IPS-11a (cell line): ENCODE results near the gene ZNF609.
"Not testable (repeated sequence)": the region's sequence is repeated elsewhere in the genome, so short reads cannot be mapped to it uniquely, and the experiment has no call there.

Experiments used
- H3K4me3 ChIP-seq: one replicate; pipeline ENCODE4 v1.5.1; 2013; ENCODE audit warnings: low read depth, low read length, control low read depth

The ZNF609 gene

DNA sequence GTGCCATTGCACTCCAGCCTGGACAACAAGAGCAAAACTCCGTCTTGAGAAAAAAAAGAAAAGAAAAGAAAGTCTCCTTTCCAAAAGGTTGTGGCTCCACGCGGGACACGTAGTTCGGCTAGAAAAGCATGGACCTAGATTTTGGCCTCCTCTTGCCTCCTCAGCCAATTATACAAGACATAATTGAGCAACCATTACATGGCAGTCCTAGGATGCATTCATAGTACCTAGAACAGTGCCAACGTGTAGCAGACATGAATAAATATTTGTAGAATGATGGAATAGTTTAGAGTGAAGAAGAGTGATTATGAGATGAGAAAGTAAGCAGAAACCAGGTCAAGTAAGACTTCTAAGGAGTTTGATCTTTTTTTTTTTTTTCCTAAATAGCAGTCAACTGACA is 112.5 kb downstream of the ZNF609 start:
- H3K4me3 ChIP-seq = no peak overlapping the region

DNA sequence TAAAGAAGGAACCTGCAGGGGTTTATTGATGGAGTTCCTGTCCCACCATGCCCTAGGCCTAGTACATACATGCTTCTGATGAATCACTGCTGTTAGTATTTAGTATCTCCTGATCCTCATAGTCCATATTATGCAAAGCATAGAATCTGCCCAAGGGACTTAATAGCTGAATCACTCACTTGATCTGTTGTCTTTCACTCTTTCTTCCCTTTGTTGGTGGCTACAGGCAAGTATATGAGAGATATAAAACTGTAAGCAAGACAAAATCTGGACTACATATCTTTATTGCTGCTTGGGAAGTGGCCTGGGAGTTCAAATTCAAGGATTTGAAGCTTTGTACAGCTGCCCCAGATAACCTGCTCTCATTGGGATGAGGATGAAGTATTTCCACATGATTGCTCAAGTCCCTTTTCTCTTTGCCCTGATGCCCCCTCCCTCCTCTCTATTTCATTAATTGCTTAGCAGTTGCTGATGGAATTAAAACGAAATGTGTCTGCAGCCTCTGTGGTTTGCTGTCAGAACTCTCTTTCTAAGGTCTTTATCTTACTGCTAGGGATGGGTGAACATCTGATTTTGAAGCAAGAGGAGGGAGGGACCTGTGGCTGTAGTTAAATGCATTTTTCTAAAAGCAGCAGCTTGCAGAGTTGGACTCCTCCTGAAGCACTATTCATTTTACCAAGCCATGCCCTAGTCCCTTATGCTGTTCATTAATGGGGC is 114.1 kb downstream of the ZNF609 start:
- H3K4me3 ChIP-seq = no peak overlapping the region

DNA sequence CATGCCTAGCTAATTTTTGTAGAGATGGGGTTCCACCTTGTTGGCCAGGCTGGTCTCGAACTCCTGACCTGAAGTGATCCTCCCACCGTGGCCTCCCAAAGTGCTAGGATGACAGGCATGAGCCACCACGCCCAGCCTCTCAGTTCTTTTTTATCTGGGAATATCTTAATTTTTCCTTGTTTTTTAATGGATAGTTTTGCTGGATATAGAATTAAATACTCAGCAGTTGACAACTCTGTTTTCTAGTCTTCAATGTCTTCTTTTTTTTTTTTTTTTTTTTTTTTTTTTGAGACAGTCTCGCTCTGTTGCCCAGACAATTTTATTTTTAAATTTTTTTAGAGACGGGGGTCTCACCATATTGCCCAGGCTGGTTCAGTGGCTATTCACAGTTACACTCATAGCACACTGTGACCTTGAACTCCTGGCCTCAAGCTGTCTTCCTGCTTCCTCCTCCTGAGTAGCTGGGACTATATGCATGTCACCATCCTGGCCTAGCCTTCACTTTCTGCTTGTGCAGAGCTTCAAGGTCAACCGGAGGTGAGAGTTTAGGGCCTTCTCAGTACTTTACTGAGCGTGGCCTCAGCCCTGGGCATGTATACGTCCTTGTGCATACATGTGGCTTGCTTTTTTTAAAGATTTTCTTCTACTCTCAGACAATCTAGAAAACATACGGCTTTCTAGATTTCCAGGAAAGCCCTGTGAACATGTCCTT is 120.5 kb downstream of the ZNF609 start:
- no peak overlapping the region for H3K4me3 ChIP-seq

DNA sequence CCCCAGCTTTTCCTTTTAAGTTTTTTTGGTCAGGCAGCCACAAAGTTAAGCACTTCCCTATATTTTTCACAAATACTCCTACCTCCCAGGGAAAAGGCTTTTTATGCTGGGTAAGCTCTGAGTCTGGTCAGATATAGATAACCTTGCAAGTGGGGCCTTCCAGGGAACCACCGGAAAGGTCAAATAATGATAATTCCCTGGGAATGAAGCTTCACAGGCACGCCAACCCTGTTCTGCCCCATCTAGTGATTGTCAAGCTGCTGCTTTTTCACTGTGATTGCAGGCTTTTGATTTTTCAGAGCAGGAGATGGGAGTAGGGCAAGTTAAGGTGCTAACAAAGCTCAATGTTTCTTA is 121.0 kb downstream of the ZNF609 start:
- no peak overlapping the region for H3K4me3 ChIP-seq

DNA sequence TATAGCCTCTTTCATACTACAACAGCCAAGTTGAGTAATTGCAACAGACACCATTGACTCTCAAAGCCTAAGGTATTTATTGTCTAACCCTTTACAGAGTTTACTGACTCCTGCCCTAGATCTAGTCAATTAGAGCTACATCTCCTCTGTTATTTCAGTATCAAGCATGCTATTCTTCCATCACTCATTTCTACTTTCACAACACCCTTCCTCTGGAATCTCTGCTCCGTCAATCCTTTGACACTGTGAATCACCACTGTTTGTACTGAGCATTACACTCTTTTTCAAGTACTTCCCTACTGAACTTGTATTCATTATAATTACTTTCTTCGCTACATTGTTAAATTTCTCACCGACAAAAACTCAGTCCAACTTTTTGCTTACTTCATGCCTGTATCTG is 121.8 kb downstream of the ZNF609 start:
- H3K4me3 ChIP-seq = no peak overlapping the region

DNA sequence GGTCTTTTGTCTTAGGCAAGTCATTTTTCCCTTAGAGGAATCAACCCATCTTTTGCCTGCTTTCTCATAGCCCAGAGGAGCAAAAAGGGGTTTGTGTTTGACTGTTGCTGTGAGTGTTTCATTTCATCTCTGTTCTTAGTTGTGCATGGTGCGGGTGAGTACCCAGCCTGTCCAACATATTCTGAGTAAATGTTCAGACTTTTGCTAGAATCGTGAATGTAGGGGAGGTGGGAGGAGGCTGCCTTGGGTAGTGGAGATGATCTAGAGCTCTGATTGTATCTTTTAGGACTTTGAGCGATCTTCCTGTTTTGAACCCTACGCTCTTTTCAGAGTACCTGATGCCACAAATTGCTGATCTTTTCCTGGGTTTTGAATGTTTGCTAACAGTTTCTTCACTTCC is 123.1 kb downstream of the ZNF609 start:
- no peak overlapping the region for H3K4me3 ChIP-seq

DNA sequence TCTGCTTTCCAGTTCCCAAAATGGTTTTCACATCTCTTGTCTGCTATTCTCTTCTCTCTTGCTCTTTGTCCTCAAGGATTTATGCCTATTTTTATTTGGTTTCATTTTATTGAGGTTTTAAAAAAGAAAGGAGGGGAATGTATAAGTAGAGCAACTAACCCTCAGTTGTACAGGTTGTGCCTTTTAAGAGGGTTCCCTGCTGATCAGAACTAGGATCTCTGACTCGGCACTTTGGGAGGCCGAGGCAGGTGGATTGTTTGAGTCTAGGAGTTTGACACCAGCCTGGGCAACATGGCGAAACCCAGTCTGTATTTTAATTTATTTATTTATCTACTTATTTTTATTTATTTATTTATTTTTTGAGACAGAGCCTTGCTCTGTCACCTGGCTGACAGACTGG is 123.6 kb downstream of the ZNF609 start:
- no peak overlapping the region for H3K4me3 ChIP-seq

DNA sequence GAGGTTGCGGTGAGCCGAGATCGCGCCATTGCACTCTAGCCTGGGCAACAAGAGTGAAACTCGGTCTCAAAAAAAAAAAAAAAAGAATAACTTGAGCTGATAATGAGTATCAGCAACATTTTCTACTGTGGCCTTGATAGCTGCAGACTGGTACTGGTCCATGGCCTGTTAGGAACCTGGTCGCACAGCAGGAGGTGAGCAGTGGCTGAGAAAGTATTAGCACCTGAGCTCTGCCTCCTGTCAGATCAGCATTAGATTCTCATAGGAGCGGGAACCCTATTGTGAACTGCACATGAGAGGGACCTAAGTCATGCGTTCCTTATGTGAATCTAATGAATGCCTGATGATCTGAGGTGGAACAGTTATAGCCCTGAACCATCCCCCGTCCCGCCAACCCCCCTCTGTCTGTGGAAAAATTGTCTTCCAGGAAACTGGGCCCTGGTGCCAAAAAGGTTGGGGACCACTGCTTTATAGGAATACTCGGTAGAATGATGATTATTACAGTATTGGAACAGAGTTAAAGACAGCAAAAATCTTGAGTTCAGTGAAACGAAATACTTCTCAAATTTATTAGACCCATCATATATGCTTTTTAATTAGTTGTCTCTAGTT is 126.0 kb downstream of the ZNF609 start:
- no peak overlapping the region for H3K4me3 ChIP-seq

DNA sequence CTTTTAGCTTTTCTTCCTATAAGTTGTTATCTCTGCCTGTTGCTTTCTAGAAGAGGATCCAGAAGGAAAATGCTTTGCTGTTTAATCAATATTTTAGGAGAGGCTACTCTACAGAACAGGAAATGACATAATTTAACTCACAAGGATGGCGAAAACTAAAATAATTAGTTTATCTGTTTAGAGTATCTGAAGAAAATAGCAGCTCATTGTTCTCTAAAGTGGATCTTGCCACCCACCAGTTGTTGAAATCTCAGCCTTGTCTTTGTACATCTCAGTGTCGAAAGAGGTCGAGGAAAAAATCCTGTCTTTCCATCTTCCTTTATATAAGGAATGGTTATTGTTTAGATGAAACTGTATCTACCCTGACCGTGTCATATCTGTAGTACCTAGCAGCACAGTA is 126.6 kb downstream of the ZNF609 start:
- no peak overlapping the region for H3K4me3 ChIP-seq

DNA sequence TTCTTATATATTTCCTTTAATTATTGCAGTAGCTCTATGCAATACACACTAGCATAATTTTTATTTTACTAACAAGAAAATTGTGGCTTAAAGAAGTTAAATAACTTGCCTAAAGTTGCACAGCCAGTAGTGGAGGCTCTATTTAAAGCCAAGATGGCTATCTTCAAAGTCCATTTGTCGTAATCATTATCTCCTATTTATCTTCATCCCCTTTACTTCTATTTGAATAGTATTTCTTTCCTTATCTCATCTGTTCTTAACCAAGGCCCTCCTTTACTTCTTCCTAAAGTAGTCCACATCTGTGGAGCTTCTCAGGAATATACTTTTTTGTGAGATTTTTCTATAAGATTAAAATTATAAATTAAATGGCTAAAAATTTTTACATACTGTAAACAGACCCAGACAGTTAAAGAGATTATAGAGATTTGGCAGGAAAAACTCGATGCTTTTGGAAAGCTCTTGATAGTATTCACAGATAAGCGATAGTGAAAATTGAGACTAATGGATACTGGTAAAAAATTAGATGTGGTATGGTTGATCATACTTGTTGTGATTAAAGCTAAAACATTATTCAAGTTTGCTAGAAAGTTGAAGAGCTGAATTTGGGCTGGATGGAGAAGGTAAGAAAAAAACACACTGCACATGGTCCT is 129.2 kb downstream of the ZNF609 start:
- no peak overlapping the region for H3K4me3 ChIP-seq

DNA sequence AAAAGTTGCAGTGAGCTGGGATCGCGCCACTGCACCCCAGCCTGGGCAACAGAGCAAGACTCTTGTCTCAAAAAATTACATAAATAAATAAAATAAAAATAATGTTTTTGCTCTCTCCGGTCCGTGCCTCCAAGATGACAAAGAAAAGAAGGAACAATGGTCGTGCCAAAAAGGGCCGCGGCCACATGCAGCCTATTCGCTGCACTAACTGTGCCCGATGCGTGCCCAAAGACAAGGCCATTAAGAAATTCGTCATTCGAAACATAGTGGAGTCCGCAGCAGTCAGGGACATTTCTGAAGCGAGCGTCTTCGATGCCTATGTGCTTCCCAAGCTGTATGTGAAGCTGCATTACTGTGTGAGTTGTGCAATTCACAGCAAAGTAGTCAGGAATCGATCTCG is 132.5 kb downstream of the ZNF609 start:
- not testable (repeated sequence) for H3K4me3 ChIP-seq

DNA sequence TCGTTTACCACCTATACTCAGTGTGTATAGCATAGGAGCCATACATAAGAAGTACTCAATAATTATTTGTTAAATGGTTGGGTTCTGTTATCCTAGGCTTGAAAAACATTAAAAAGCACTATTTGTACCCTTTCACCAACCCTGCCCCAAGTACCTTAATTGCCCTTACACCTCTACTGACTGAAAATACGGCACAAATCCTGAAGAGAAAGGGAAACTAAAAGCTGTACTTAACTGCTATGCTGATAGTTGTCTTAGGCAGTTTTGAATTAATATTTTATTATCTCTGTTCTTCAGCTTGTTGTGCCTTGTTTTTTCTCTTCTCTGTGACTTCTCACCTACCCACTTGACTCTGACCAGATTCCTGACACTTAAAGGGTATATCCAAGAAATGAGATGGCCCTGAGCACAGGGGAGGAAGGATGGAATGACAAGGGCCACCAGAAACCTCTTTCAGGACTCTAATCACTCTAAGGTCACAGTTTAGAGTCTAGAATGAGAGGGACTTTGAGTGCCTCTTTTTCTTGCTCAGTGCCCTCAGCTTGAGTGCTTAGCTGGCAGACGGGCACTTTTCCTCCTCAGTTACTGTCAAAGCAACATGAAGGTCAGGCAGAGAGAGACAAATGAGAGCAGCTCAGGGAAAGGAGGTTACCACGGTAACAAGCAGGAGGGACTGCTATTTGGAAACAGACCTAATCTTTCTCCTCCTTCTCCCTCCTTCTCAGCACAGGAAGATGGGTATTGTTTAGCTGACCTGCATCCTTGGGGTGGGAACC is 136.5 kb downstream of the ZNF609 start:
- no peak overlapping the region for H3K4me3 ChIP-seq

DNA sequence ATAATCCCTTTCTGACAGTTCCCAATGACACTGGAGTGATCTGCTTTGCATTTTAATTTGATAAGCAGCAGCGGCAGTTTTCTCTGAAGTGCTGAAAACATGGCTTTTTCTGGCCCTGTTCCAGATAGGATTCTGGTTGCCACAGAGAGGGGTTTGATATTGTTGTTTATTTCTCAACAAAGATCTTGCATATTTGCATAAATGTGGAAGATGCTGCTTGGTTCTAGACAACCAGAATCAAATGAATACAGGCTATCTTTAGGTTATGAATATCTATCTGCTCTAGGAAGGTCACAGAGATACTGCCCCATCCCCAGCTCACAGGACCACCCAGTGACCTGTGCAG is 137.1 kb downstream of the ZNF609 start:
- H3K4me3 ChIP-seq = no peak overlapping the region

DNA sequence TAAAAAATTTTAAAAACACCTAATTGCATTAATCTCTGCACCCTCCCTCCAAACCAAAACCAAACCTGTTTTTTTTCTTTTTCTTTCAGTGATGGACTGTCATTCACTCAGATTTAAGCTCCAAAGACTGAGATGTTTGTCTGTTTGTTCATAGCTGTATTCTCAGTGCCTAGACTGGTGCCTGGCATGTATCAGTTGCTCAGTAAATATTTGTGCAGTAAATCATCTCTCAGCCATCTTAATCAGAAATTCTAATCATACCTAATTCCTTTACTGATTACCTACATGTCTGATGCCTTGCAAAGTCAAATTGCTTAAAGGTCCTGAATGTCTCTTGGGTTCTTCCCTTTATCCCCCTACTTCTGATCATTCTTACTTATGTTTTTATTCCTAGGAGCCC is 138.8 kb downstream of the ZNF609 start:
- H3K4me3 ChIP-seq = no peak overlapping the region

DNA sequence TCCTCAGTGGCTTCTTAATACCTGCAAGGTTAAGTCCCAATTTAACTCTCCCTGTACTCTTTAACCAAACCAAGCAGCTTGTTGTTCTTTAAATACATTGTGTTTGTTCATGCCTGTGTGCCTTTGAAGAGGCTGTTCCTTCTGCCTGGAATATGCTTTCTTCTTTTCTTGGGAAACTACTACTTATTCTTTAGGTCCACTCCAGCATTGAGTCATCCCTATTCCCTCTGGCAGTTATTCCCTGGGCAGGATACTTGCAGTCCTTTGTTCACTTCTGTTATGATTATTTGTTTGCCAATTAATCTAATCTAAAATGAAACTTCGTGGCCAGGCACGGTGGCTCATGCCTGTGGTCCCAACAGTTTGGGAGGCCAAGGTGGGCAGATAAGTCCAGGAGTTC is 139.3 kb downstream of the ZNF609 start:
- H3K4me3 ChIP-seq = no peak overlapping the region

DNA sequence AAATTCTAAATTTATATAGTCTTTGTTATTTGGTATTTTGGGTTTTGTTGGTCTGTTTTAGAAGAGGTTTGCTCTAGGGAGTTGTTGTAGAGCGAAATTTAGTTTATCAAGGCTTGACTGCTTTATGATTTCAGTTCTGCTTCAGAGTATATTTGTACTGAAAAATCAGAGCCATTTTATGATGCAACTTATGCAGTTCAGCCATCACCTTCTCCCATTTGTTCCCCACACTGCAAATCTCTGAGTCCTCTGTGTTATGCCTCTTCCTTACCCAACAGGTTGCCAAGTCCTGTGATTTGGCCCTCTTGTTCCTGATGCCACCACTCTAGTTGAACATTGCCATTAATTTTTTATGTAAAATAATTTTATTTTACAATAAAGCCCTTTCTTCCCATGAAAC is 140.4 kb downstream of the ZNF609 start:
- H3K4me3 ChIP-seq = no peak overlapping the region

DNA sequence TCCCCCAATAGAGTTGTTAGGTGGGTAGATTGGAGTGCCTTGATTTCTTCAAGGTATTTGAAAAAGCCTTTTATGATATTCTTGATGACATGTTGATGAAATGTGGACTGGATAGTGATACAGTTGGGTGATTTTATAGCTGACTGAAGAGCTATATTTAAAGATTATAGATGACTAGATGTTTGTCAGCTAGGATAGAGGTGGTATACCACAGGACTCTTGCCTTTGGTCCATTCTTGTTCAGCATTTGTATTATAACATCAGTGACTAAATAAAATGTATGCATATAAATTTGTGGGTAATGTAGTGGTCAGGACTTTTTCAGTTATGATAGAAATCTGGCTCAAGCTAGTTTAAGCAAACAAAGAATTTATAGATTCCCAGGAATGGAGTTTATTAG is 143.9 kb downstream of the ZNF609 start:
- no peak overlapping the region for H3K4me3 ChIP-seq

DNA sequence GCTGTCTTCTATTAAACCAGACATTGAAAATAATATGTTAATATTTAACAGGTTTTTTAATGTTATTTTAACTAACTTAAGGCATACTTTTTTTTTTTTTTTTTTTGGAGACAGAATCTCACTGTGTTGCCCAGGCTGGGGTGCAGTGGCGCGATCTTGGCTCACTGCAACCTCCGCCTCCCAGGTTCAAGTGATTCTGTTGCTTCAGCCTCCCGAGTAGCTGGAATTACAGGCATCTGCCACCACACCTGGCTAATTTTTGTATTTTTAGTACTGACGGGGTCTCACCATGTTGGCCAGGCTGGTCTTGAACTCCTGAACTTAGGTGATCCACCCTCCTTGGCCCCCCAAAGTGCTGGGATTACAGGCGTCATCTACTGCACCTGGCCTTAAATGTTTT is 147.0 kb downstream of the ZNF609 start:
- not testable (repeated sequence) for H3K4me3 ChIP-seq

DNA sequence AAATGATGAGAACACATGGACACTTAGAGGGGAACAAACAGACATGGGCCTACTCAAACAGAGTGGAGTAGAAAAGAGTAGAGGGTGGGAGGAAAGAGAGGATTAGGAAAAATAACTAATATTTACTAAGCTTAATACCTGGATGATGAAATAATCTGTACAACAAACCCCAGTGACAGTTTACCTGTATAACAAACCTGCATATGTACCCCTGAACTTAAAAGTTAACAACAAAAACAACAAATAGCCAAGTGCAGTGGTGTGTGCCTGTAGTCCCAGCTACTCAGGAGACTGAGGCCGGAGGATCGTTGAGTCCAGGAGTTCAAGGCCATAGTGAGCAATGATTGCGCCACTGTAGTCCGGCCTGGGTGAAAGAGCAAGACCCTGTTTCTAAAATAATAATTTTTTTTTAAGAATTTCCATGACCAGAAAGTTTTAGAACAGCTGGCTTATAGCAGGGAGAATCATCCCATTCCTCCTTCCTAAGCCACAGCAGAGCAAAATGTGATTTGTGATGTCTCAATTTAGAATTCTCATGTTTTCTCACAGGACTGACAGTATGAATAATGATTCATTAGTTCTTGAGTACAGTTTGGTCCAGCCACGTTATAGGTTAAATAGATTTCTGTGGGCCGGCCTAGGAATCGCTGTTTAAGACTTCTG is 150.0 kb downstream of the ZNF609 start:
- H3K4me3 ChIP-seq = no peak overlapping the region

DNA sequence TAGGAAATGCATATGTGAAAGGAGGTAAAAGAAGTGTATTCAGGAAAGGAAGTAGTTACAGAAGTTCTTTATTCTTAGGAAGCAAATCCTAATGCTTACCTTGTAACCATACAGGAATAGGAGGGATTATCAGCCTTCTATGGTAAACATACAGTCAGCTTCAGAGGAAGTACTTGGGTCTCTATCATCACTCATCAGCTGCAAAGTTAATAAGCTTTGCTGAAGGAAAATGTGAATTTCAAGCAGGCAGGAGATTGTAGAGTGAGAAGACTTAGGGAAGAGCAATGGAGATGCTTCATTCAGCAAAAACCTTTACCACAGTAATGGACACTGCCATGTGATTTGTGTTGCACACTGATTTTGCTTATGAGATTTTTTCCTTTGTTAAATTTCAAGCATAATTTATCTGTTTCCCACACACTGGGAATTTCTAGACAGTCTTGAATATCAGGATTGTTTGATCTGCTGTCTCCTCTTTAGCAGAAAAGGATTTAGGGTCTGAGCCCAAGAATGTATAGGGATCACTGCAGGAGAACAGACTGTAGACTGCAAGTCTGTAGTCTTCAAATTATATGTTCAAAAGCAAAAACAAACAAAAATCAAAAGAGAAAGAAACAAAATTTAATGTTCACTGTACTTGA is 150.8 kb downstream of the ZNF609 start:
- no peak overlapping the region for H3K4me3 ChIP-seq
